ENCODE data around the gene PRDM2.
"Not testable (repeated sequence)": the region's sequence is repeated elsewhere in the genome, so short reads cannot be mapped to it uniquely, and the experiment has no call there.

Gene PRDM2

GRCh38 chr1:13699936-13700520, at the start of gene PRDM2:
PRDM2 (plus strand) TSS chr1:13700188; CDS start chr1:13715606, 15,418 bp downstream.
- DNase-seq, result no peak

GRCh38 chr1:13651279-13651678, 48.7 kb upstream of the PRDM2 start:
- DNase-seq, result no peak

- DNase-seq, result no peak
These were observed 47.8 kb upstream of the PRDM2 start for GRCh38 chr1:13652238-13652637.

- DNase-seq, result no peak
These were observed 38.4 kb upstream of the PRDM2 start for GRCh38 chr1:13661539-13661938.

GRCh38 chr1:13662493-13662892, 37.5 kb upstream of the PRDM2 start:
- DNase-seq, result no peak

- DNase-seq, result no peak
These were observed 36.0 kb upstream of the PRDM2 start for GRCh38 chr1:13663969-13664368.

GRCh38 chr1:13664451-13664850, 35.5 kb upstream of the PRDM2 start:
- no peak for DNase-seq

- no peak for DNase-seq
These were observed 33.7 kb upstream of the PRDM2 start for GRCh38 chr1:13666317-13666716.

GRCh38 chr1:13667691-13668090, 32.3 kb upstream of the PRDM2 start:
- no peak for DNase-seq

GRCh38 chr1:13674377-13674776, 25.6 kb upstream of the PRDM2 start:
- DNase-seq, result no peak

- DNase-seq, result no peak
These were observed 24.8 kb upstream of the PRDM2 start for GRCh38 chr1:13675151-13675651.

- no peak for DNase-seq
These were observed 22.1 kb upstream of the PRDM2 start for GRCh38 chr1:13677896-13678295.

- no peak for DNase-seq
These were observed 20.3 kb upstream of the PRDM2 start for GRCh38 chr1:13679651-13680050.

- DNase-seq, result not testable (repeated sequence)
These were observed 19.4 kb upstream of the PRDM2 start for GRCh38 chr1:13680609-13681008.

- no peak for DNase-seq
These were observed 18.1 kb upstream of the PRDM2 start for GRCh38 chr1:13681921-13682320.

- DNase-seq, result no peak
These were observed 17.5 kb upstream of the PRDM2 start for GRCh38 chr1:13682444-13682843.

- DNase-seq, result no peak
These were observed 16.8 kb upstream of the PRDM2 start for GRCh38 chr1:13683206-13683605.

GRCh38 chr1:13687151-13687715, 12.8 kb upstream of the PRDM2 start:
- no peak for DNase-seq

GRCh38 chr1:13693094-13693493, 6.9 kb upstream of the PRDM2 start:
- DNase-seq, result not testable (repeated sequence)

- DNase-seq, result no peak
These were observed 4.9 kb upstream of the PRDM2 start for GRCh38 chr1:13694886-13695684.

GRCh38 chr1:13697738-13698137, 2.2 kb upstream of the PRDM2 start:
- DNase-seq, result no peak

GRCh38 chr1:13699510-13699909, 478 bp upstream of the PRDM2 start:
- no peak for DNase-seq

GRCh38 chr1:13700521-13701270, 708 bp downstream of the PRDM2 start:
- no peak for DNase-seq
